PC-3 (cell line): Measurements from ENCODE around the gene ARMC12.

Source experiments
- CTCF ChIP-seq: fragments of 300-600 bp; sonication (generic); conservative IDR thresholded peaks from 2 replicates; pipeline ENCODE4 v1.5.1; 2017; ENCODE audit warnings: antibody characterized with exemption, low read depth, mild to moderate bottlenecking, low read length
- EZH2 ChIP-seq: fragments of 300-600 bp; sonication (generic); IDR thresholded peaks from one replicate; pipeline ENCODE4 v1.6.1; 2017; ENCODE audit warnings: antibody characterized with exemption, mild to moderate bottlenecking, low read length; ENCODE audit not compliant: unreplicated experiment

GRCh38 chr6:35775031-35775430 is 38.2 kb downstream of the ARMC12 start:
- TF ChIP-seq CTCF (no peak), EZH2 (no peak)
